Measurements from ENCODE around the gene PSMD1.

Gene PSMD1

GRCh38 chr2:231189171-231189530 is 132.5 kb downstream of the PSMD1 start:
- no peaks in the 10 kb centered on the region for H3K9me3 ChIP-seq (ENCODE audit: control insufficient read depth, insufficient read depth, low read depth, low read length)
- H3K27ac ChIP-seq (ENCODE audit: extremely low read depth, low read depth, low read length), result no peak overlapping the region
- H3K4me3 ChIP-seq (ENCODE audit: low read depth, low read length), result no peak overlapping the region
- H3K36me3 ChIP-seq (ENCODE audit: control insufficient read depth in 2 of 2, insufficient read depth in 1 of 2, low read length in 2 of 2), result no peaks in the 10 kb centered on the region
- ChIA-PET POLR2A (no interaction called here), CTCF (interaction anchor here (0.8 kb wide), 1 partner anchor 85 kb away, joined by 3 read pairs; no protein-coding TSS in a partner anchor)
- no peaks in the 10 kb centered on the region for H3K4me1 ChIP-seq (ENCODE audit: control insufficient read depth, insufficient read depth, low read length)
- no peak for TF ChIP-seq KLF16 (tag by site-specific recombination; IDR thresholded peaks at IDR 0.05)
- TF ChIP-seq ZNF548 (tag by site-specific recombination; IDR thresholded peaks at IDR 0.05), result no peak
- TF ChIP-seq ZNF416 (tag by site-specific recombination; IDR thresholded peaks at IDR 0.05), result no peak
- no peak for TF ChIP-seq TRIM28 (IDR thresholded peaks at IDR 0.05; ENCODE audit: borderline replicate concordance, low read length)
- TF ChIP-seq ZBTB20 (tag by site-specific recombination; IDR thresholded peaks at IDR 0.05), result no peak
- no peak for TF ChIP-seq ZNF223 (tag by site-specific recombination; IDR thresholded peaks at IDR 0.05)
- TF ChIP-seq ZNF518A (tag by site-specific recombination; conservative IDR thresholded peaks at IDR 0.05; ENCODE audit: low read depth), result no peak
- TF ChIP-seq ZFP3 (tag by site-specific recombination; IDR thresholded peaks at IDR 0.05; ENCODE audit: low read depth), result no peak
- TF ChIP-seq AEBP2 (tag by site-specific recombination; IDR thresholded peaks at IDR 0.05; ENCODE audit: borderline replicate concordance), result no peak
- no peak for TF ChIP-seq ZNF48 (tag by site-specific recombination; IDR thresholded peaks at IDR 0.05)
- TF ChIP-seq ZSCAN4 (tag by site-specific recombination; IDR thresholded peaks at IDR 0.05), result no peak
- TF ChIP-seq ZNF704 (tag by site-specific recombination; IDR thresholded peaks at IDR 0.05), result no peak

GRCh38 chr2:231189571-231190495 is 133.2 kb downstream of the PSMD1 start:
- H3K9me3 ChIP-seq (ENCODE audit: control insufficient read depth, insufficient read depth, low read depth, low read length), result no peaks in the 10 kb centered on the region
- POLR2A ChIA-PET, result no interaction called here
- TF ChIP-seq ZNF785 (tag by site-specific recombination; IDR thresholded peaks at IDR 0.05) (no peak), ZNF473 (tag by site-specific recombination; IDR thresholded peaks at IDR 0.05) (no peak), ZNF223 (tag by site-specific recombination; IDR thresholded peaks at IDR 0.05) (no peak), ZNF629 (tag by site-specific recombination; IDR thresholded peaks at IDR 0.05) (no peak), PRDM1 (tag by site-specific recombination; IDR thresholded peaks at IDR 0.05) (no peak), ELK4 (IDR thresholded peaks at IDR 0.05; ENCODE audit: borderline replicate concordance, low read depth, low read length) (no peak)
- no peak overlapping the region for H3K27ac ChIP-seq (ENCODE audit: extremely low read depth, low read depth, low read length)
- H3K4me3 ChIP-seq (ENCODE audit: low read depth, low read length), result no peak overlapping the region
- no peaks in the 10 kb centered on the region for H3K4me1 ChIP-seq (ENCODE audit: control insufficient read depth, insufficient read depth, low read length)
- H3K36me3 ChIP-seq (ENCODE audit: control insufficient read depth in 2 of 2, insufficient read depth in 1 of 2, low read length in 2 of 2), result no peaks in the 10 kb centered on the region
- CTCF ChIA-PET, result interaction anchor here (0.8 kb wide), 1 partner anchor 85 kb away, joined by 3 read pairs; no protein-coding TSS in a partner anchor
